KG1 (cell line): Measurements from ENCODE around the gene COBL.

Experiments used
- DNase-seq: peaks from one replicate; lab custom pipeline; 2025; lab: John Stamatoyannopoulos, UW

COBL gene

GRCh38 chr7:51141451-51142003 lies 175.1 kb downstream of the COBL start:
- peak; percentile 25 for DNase-seq

GRCh38 chr7:51140199-51141164 lies 176.1 kb downstream of the COBL start:
- DNase-seq: no peak

GRCh38 chr7:51139796-51140195 lies 176.8 kb downstream of the COBL start:
- no peak for DNase-seq

GRCh38 chr7:51138123-51139085 lies 178.2 kb downstream of the COBL start:
- no peak for DNase-seq

GRCh38 chr7:51135576-51135975 lies 181.0 kb downstream of the COBL start:
- no peak for DNase-seq

GRCh38 chr7:51134013-51134441 lies 182.6 kb downstream of the COBL start:
- DNase-seq: no peak

GRCh38 chr7:51132661-51133060 lies 183.9 kb downstream of the COBL start:
- no peak for DNase-seq

GRCh38 chr7:51129527-51130472 lies 186.8 kb downstream of the COBL start:
- DNase-seq: no peak

GRCh38 chr7:51128545-51129435 lies 187.8 kb downstream of the COBL start:
- DNase-seq: no peak

GRCh38 chr7:51127618-51127904 lies 189.0 kb downstream of the COBL start:
- DNase-seq: no peak

- no peak for DNase-seq
Observed at GRCh38 chr7:51126813-51127617, 189.6 kb downstream of the COBL start.

- DNase-seq: no peak
Observed at GRCh38 chr7:51126324-51126723, 190.3 kb downstream of the COBL start.

GRCh38 chr7:51124321-51124720 lies 192.3 kb downstream of the COBL start:
- DNase-seq: no peak

- DNase-seq: no peak
Observed at GRCh38 chr7:51123322-51124019, 193.1 kb downstream of the COBL start.

- DNase-seq: peak; percentile 55
Observed at GRCh38 chr7:51121931-51122425, 194.6 kb downstream of the COBL start.

GRCh38 chr7:51121036-51121790 lies 195.4 kb downstream of the COBL start:
- DNase-seq: no peak

GRCh38 chr7:51118628-51119027 lies 198.0 kb downstream of the COBL start:
- DNase-seq: no peak

GRCh38 chr7:51114501-51114900 lies 202.1 kb downstream of the COBL start:
- DNase-seq: no peak
